Fibroblast of villous mesenchyme (primary cell): Measurements from ENCODE around the gene RBKS. TPM values are rescaled to one million over a fixed set of nuclear protein-coding genes. Genes with fewer than 3 reads are reported as not detected.
"Not testable (repeated sequence)": the region's sequence is repeated elsewhere in the genome, so short reads cannot be mapped to it uniquely, and the experiment has no call there.

ENCODE experiments used
- DNase-seq: peaks from one replicate; pipeline ENCODE4 v3.0.0-alpha.2; 2010; ENCODE audit warnings: low read depth
- H3K4me3 ChIP-seq: 2 replicates; pipeline ENCODE4 v1.5.1; 2011; ENCODE audit warnings: low read depth, mild to moderate bottlenecking, low read length
- total RNA-seq: library from RNA; depleted of rRNA; stranded (reverse); fragments of >200 nt; gene quantifications from 2 replicates; pipeline ENCODE4 v1.2.3, GENCODE V29; 2012
- TF ChIP-seq, protein P1 (sequence below): IDR thresholded peaks from 2 replicates; pipeline ENCODE4 v1.5.1; 2012; ENCODE audit warnings: low read depth, mild to moderate bottlenecking, low read length; ENCODE audit not compliant: insufficient read depth

Gene RBKS
- total RNA-seq, 1 donor, result 1.3 TPM

DNA sequence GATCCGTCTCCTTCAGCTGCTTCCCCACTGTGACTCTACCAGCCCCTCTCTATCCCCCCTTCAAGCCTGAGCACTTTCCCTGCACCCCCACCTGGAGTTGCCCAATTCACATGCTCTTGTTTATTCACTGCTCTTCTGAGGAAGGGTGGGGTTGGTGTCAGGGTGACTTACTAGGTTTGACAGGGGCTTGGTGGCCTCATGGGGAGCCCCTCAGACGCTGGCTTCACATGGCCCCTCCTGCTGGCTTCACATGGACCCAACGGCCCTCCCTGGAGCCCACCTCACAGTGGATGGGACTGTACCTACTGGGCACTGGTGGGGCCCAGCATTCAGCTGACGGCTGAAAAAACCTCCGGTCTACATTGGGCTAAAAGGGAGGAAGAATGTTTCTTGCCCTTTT, 135.4 kb downstream of the RBKS start:
- DNase-seq, result no peak
- TF ChIP-seq, protein P1, sequence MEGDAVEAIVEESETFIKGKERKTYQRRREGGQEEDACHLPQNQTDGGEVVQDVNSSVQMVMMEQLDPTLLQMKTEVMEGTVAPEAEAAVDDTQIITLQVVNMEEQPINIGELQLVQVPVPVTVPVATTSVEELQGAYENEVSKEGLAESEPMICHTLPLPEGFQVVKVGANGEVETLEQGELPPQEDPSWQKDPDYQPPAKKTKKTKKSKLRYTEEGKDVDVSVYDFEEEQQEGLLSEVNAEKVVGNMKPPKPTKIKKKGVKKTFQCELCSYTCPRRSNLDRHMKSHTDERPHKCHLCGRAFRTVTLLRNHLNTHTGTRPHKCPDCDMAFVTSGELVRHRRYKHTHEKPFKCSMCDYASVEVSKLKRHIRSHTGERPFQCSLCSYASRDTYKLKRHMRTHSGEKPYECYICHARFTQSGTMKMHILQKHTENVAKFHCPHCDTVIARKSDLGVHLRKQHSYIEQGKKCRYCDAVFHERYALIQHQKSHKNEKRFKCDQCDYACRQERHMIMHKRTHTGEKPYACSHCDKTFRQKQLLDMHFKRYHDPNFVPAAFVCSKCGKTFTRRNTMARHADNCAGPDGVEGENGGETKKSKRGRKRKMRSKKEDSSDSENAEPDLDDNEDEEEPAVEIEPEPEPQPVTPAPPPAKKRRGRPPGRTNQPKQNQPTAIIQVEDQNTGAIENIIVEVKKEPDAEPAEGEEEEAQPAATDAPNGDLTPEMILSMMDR, result no peak

DNA sequence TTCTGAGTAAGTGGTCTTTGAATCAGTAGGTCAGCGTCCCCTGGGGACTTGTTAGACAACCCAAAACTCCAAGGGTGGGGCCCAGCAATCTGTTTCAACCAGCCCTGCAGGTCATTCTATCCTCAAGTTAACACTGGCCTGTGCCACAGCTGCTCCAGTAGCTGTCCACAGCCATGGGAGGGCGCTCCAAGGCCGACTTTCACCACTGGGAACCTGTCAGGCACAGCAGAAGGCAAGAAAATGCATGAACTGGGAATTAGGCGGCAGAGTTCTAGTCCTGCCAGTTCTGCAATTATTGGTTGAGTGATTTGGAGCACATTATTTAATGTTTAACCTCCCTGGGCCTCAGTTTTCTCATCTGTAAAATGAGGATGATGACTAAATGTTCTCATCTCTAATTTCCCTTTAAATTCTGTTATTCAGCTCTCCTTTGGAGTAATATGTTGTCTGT, 136.0 kb downstream of the RBKS start:
- TF ChIP-seq, protein P1, result peak; percentile 98
- peak; percentile 81 for DNase-seq
- no peak overlapping the region for H3K4me3 ChIP-seq

More for the DNA sequence above, 135.4 kb downstream of the RBKS start:
- no peak overlapping the region for H3K4me3 ChIP-seq

DNA sequence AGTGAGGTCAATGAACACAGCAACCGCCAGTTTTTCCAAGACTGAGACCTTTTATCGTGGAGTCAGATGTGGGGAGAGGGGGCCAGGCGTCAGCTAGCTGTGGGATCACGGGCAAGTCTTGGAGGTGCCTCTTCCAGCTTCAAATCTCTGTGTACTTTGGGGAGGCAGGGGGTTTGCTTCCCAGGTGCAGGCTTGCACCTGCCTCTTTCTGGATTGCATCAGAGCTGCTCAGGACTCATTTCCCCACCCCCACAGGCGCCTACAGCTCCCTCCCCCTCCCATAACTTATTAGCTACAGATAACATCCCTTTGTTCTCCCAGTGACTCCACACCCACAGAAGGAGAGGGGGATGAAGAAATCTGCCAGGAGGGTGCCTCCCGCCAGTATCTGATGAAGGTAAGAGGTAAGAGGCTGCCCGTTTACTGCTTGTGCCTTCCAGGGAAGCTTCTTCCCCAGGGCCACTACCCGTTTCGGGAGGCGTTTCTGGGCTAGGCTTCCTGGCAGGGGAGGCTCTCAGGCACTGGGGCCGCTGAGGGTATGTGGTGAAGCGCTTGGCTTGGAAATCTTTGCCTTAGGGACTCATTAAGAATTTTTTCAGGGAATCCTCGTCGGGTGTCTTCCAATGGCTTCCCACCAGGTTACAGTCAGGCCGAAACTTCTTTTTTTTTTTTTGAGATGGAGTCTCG, 137.5 kb downstream of the RBKS start:
- TF ChIP-seq, protein P1, result no peak
- DNase-seq, result no peak
- no peak overlapping the region for H3K4me3 ChIP-seq

DNA sequence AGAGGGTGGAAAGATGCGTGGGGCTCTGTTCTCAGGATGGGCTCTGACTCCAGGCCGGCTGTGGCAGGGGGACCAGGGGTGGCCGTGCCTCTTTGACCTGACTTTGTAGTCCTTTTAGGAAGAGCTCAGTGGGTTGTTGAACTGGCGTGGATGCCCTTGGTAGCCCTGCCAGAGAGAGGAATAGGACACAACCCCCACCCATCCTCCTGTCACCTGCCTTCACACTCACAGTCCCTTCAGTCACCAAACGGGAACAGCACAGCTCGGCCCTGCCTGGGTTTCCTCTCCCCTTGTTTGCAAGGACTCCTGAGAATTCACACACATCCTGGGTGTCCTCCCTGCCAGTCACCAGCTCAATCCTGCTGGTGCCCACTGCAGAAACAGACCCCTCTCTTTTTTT, 138.8 kb downstream of the RBKS start:
- DNase-seq, result no peak
- TF ChIP-seq, protein P1, result no peak
- no peak overlapping the region for H3K4me3 ChIP-seq

DNA sequence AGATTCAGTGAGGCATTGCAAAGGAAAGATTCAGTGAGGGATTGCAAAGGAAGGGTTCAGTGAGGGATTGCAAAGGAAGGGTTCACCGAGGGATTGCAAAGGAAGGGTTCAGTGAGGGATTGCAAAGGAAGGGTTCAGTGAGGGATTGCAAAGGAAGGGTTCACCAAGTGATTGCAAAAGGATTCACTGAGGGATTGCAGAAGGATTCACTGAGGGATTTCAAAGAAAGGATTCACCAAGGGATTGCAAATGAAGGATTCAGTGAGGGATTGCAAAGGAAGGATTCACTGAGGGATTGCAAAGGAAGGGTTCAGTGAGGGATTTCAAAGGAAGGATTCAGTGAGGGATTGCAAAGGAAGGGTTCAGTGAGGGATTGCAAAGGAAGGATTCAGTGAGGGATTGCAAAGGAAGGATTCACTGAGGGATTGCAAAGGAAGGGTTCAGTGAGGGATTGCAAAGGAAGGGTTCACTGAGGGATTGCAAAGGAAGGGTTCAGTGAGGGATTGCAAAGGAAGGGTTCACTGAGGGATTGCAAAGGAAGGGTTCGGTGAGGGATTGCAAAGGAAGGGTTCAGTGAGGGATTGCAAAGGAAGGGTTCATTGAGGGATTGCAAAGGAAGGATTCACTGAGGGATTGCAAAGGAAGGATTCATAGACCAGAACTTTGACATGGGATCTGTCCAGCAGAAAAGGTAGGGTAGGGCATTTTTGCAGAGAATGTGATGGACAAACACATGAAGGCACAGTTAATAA, 141.2 kb downstream of the RBKS start:
- H3K4me3 ChIP-seq, DNase-seq: not testable (repeated sequence)

DNA sequence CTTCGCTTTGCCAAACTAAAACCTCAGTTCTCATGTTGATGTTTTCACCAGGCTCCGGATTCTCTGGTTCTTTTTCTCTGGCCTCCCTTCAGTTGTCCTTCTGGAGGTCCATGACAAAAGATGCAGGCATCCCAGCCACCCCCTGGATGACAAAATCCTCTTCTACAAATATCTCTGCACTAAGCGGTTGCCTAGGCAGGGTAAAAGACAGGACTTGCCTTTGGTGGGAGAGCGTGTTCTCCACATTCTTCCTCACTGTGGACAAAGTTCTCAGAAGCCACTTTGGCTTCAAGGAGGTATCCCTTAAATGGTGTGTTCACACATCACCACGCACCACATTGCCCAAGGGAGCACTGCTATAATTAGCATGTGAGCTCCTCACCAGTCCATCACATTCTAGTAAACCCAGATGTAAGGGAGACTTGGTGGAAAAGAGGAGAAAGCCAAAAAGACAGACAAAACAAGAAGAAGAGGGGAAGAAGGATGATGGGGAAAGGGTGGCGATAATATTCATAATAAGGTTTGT, 142.3 kb downstream of the RBKS start:
- no peak overlapping the region for H3K4me3 ChIP-seq
- no peak for DNase-seq
- TF ChIP-seq, protein P1, result no peak

DNA sequence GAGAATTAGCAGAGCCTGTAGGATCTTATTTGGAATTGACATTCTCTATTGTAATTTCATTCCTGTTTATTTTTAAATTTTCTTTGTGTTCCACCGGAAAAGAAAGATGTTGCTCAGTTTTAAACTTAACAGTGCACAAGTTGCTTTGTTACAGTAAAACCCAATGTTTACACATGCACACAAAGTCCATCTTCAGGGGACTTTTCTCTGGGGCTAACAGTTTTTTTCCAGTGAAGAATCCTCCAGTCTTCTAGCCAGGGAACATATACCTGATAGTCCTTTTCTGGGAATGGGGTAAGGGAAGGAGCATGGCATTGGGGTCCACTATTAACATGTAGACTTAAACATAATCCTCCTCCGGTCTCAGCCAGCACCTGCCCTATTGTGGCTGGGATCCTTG, 143.9 kb downstream of the RBKS start:
- no peak overlapping the region for H3K4me3 ChIP-seq
- TF ChIP-seq, protein P1, result no peak
- DNase-seq, result no peak

DNA sequence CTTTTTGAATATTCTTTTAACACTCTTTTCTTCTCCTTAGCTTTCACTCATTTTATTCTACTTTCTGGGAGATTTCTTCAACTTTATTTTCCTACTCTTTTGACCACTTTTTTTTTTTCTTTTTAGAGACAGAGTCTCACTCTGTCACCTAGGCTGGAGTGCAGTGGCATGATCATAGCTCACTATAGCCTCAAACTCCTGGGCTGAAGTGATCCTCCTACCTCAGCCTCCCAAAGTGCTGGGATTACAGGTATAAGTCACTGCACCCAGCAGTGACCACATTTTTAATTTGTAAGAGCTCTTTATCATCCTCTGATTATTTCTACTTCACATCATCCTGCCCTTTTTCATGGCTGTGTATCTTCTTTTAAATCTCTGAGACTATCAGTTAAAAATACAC, 144.7 kb downstream of the RBKS start:
- DNase-seq, H3K4me3 ChIP-seq: not testable (repeated sequence)
